Heart right ventricle (tissue), 16 donors: Measurements from ENCODE around the gene SLC12A1. TPM values are rescaled to one million over a fixed set of nuclear protein-coding genes. Genes with fewer than 3 reads are reported as not detected.
A peak's percentile ranks its signal among the peaks of the same experiment; 100 is the strongest.
"Not testable (repeated sequence)": the region's sequence is repeated elsewhere in the genome, so short reads cannot be mapped to it uniquely, and the experiment has no call there.

Source experiments
- ATAC-seq, 8 donors: fragments of 200-7000 bp; cut with Tn5 transposase; one replicate each; pipeline ENCODE4 v1.9.1; 2020; ENCODE audit warnings: mild to moderate bottlenecking in 8 of 8, moderate library complexity in 8 of 8, moderate number of reproducible peaks in 1 of 8
- DNase-seq, 2 donors: peaks; one replicate each; pipeline ENCODE4 v3.0.0-alpha.2; 2020
- H3K27ac ChIP-seq, 10 donors: fragments of 200-600 bp; sonication (generic) in 2 of 10; one replicate each; pipeline versions ENCODE4 v1.5.0 to v1.8.0; 2020 to 2022; ENCODE audit warnings: mild to moderate bottlenecking in 3 of 10
- H3K27me3 ChIP-seq, 7 donors: fragments of 200-600 bp; one replicate each; pipeline ENCODE4 v1.8.0; 2021 to 2022; ENCODE audit warnings: mild to moderate bottlenecking in 2 of 7
- H3K36me3 ChIP-seq, 9 donors: fragments of 200-600 bp; sonication (generic) in 1 of 9; one replicate each; pipeline versions ENCODE4 v1.5.0 to v1.8.0; 2020 to 2022; ENCODE audit warnings: mild to moderate bottlenecking in 2 of 9
- H3K4me1 ChIP-seq, 9 donors: fragments of 200-600 bp; sonication (generic) in 1 of 9; one replicate each; pipeline versions ENCODE4 v1.5.0 to v1.8.0; 2020 to 2022; ENCODE audit warnings: mild to moderate bottlenecking in 4 of 9
- H3K4me3 ChIP-seq, 10 donors: fragments of 200-600 bp; sonication (generic) in 2 of 10; one replicate each; pipeline versions ENCODE4 v1.5.0 to v1.8.0; 2020 to 2022; ENCODE audit warnings: mild to moderate bottlenecking in 7 of 10, moderate library complexity in 2 of 10
- H3K9me3 ChIP-seq, 11 donors: fragments of 200-600 bp in 10 of 11; sonication (generic) in 2 of 11; one replicate each; pipeline versions ENCODE4 v1.5.0 to v1.8.0; 2013 to 2022; ENCODE audit warnings: mild to moderate bottlenecking in 2 of 11, control low read depth in 1 of 11, moderate library complexity in 1 of 11
- WGBS, 2 donors: extraction: QIAGEN DNeasy Blood & Tissue Kit; methylation state at CpG; one replicate each; pipeline ENCODE4 v1.1.7; 2013; ENCODE audit warnings: inconsistent platforms in 1 of 2; 5-methylcytosine and 5-hydroxymethylcytosine counted together
- intact Hi-C, 10 donors: fragments of 100-400 bp; cut with DNase I; formaldehyde crosslinking; loops; one replicate each; pipeline versions ENCODE4 v1.11.1 to v1.14.2; 2022
- polyA plus RNA-seq, 2 donors: library from polyadenylated mRNA; stranded (reverse); fragments of 200-250 nt; gene quantifications; one replicate each; pipeline ENCODE4 v1.2.3, GENCODE V29; 2013
- total RNA-seq, 10 donors: library from RNA; stranded (reverse); fragmentation: NEBNext Ultra II Directional in 3 of 10; extraction: Animal tissue kit (Norgen Biotek cat#: 25700) in 3 of 10; gene quantifications; one replicate each; pipeline versions ENCODE4 v1.2.1 to v1.2.4, GENCODE V29; 2021 to 2023
- TF ChIP-seq, protein P1 (sequence below), 9 donors: fragments of 200-600 bp; sonication (generic) in 2 of 9; IDR thresholded peaks; one replicate each; pipeline versions ENCODE4 v1.5.0 to v1.8.0; 2021 to 2022; ENCODE audit warnings: antibody characterized with exemption in 9 of 9, mild to moderate bottlenecking in 5 of 9, moderate library complexity in 1 of 9
- donor health status: Arrhythmogenic right ventricular cardiomyopathy.
- donor health status: ischemic (EF 13 %, LVEDD 7.1; RV severe dilation, severe dysfunction).
- donor health status: healthy with polysubstance abuse.
- donor health status: DM: no; HTN: yes; CAD: no.
- donor health status: DM: no; HTN: no; CAD: no.
- donor health status: ischemic (EF 25% LVEDD 6.9; RV normal size, moderate dysfunction).
- donor health status: ischemic (EF 25% LVEDD 5.7; RV mildly dilated, moderate dysfunction).
- donor health status: healthy.
- donor health status: DM: yes; HTN: yes; CAD: no.
- donor health status: Ischemic cardiomyopathy.
- donor health status: ischemic (EF 35%, LVEDD 5.7; RV mildly dilated, moderate dysfunction).
- donor health status: nonischemic (EF 11% LVEDD 7.7; RV severe dilation, severe dysfunction).
- donor health status: DM: yes; HTN: yes; CAD: no.
- donor health status: PGD.
- donor health status: ischemic (EF 29% LVEDD 5.4; RV normal size, mild dysfunction).
- donor health status: nonischemic (EF 23%, LVEDD 6.1; RV moderate dilation, normal function).

SLC12A1 gene
- total and polyA plus RNA-seq, 12 donors, result not detected

DNA sequence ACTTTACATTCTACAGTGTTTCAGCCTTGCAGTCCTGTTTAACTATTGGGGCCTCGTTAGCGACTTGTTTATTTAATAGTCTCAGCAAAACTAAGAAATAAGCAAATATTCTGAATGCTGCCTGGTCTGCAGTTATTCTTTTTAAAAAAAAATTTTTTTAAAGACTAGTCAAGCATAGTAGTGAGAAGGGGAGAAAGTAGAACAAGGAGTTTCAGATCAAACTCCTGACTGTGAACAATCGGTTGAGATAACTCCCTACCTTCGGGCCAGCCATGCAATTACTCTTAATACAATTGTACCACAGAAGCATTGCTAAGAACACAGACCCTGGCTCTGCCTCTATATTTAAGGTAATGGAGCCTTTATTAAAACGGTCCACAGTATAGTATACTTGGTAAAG lies 119.3 kb downstream of the SLC12A1 start:
- 89 to 92% methylated on average over 5 of the region's 5 CpGs for WGBS, 2 donors

DNA sequence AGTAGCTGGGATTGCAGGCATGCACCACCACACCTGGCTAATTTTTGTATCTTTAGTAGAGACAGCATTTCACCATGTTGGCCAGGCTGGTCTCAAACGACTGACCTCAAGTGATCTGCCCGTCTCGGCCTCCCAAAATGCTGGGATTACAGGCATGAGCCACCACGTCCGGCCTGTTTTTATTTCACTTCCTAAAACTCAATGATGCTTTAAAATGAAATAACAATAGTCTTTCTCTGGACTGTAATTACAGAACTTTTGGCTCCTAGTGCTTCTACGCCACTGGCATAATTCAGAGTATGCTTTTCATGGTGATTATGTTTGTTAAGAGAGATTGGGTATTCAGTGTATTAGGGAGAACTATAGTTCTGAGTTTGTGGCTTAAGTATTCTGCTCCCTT lies 120.1 kb downstream of the SLC12A1 start:
- H3K9me3 ChIP-seq, H3K27me3 ChIP-seq, intact Hi-C loops, ATAC-seq, DNase-seq, H3K27ac ChIP-seq, H3K36me3 ChIP-seq, H3K4me3 ChIP-seq: not testable (repeated sequence)
- 89 to 97% methylated on average over 6 of the region's 6 CpGs for WGBS, 2 donors
- peaks cover 0 to 11% (median 8%) of the 10 kb centered on the region in 9 donors for H3K4me1 ChIP-seq

More for the DNA sequence above, 119.3 kb downstream of the SLC12A1 start:
- H3K27me3 ChIP-seq, result no peaks in the 10 kb centered on the region
- ATAC-seq, result no peak
- H3K4me1 ChIP-seq, result peaks cover 0 to 9% (median 6%) of the 10 kb centered on the region in 9 donors
- intact Hi-C loops, result no loop called here
- no peak for DNase-seq
- no peak overlapping the region for H3K4me3 ChIP-seq
- H3K27ac ChIP-seq, result no peak overlapping the region
- no peaks in the 10 kb centered on the region for H3K9me3 ChIP-seq
- H3K36me3 ChIP-seq, result no peaks in the 10 kb centered on the region
- TF ChIP-seq, protein P1, sequence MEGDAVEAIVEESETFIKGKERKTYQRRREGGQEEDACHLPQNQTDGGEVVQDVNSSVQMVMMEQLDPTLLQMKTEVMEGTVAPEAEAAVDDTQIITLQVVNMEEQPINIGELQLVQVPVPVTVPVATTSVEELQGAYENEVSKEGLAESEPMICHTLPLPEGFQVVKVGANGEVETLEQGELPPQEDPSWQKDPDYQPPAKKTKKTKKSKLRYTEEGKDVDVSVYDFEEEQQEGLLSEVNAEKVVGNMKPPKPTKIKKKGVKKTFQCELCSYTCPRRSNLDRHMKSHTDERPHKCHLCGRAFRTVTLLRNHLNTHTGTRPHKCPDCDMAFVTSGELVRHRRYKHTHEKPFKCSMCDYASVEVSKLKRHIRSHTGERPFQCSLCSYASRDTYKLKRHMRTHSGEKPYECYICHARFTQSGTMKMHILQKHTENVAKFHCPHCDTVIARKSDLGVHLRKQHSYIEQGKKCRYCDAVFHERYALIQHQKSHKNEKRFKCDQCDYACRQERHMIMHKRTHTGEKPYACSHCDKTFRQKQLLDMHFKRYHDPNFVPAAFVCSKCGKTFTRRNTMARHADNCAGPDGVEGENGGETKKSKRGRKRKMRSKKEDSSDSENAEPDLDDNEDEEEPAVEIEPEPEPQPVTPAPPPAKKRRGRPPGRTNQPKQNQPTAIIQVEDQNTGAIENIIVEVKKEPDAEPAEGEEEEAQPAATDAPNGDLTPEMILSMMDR (IDR thresholded peaks at IDR 0.05), result no peak

DNA sequence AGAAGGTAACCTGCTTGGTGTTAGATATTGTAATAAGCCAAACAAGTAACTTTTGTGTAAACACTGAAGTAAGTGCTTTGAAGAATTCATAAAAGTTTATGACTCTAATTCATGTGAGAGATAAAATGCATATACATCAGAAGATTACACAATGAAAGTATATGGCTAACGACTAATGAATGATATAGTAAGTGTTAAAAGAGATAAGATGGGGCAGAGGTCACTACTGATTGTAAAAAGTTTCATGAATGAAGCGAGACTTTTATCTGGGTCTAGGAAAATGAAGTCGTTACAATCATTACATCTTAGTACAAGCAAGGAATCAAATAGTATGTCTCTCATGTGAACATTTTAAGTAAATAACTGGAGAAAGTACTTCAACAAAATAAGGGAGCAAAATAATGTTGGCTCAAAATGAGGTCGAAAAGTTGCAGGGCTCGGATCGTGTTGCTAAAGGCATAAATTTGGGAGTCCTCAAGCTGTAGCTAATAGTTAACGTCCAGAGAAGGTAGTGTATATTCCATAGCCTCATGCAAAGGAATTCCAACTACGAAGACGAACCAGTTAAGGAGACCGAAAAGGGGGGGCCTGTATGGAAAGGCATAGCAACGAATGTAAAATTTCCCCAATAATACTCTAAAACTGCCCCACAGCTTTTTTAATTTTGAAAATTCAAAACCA lies 124.1 kb downstream of the SLC12A1 start:
- Histone ChIP-seq H3K27me3 (no peaks in the 10 kb centered on the region), H3K9me3 (no peaks in the 10 kb centered on the region), H3K4me3 (peak overlapping the region; percentile 66 to 98 (median 86)), H3K27ac (peak overlapping the region; percentile 95 to 100 (median 98)), H3K36me3 (peaks cover 0 to 24% (median 0%) of the 10 kb centered on the region in 9 donors), H3K4me1 (peaks cover 4 to 27% (median 16%) of the 10 kb centered on the region in 9 donors)
- ATAC-seq (no peak), DNase-seq (no peak)
- intact Hi-C loops, result loop anchor here in 1 of 10 donors (10.0 kb wide), 1 partner anchor 825 kb away; the partner anchor contains the start of gene COPS2
- 14 to 22% methylated on average over 11 of the region's 11 CpGs for WGBS, 2 donors
- TF ChIP-seq, protein P1 (IDR thresholded peaks at IDR 0.05), result no peak

DNA sequence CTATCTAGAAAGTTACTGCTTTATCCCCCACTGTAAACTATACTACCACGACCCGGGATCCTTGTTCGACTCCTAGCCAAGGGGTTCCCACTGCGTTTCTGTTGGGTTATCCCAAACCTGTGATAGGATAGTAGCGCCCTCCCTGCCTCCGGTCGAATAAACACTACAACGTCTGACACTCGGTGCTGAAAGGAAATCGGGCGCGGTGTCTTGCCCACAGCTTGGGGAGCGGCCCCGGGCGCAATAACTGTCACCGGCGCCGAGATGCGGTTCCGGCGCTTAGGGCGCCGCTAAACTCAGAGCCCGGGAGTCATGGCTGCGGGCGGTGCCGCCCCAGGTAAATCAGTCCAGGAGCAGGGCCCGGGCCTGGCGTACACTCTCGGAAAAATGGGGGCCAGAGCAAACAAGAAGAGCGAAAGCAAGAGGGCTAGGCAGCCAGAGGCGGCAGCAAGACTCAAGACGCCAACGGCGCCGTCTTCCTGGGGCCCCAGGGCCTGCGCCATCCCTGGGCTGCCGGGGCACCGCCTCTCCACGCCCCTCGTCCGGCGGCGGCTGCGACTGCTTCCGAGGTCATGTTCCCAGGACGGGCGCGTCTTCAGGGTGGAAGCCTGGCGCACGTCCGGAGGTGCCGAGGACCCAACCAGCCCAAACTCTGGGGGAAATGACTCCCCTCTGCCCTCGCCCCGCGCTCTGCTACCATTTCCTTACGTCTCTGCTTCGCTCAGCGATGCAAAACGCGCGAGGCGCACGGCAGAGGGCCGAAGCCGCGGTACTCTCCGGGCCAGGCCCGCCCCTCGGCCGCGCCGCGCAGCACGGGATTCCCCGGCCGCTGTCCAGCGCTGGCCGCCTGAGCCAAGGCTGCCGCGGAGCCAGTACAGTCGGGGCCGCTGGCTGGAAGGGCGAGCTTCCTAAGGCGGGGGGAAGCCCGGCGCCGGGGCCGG lies 125.0 kb downstream of the SLC12A1 start, which contains the start of gene DUT:
DUT (plus strand) TSS at position 575 of the 941 bp plus-strand sequence; CDS start at position 662, 87 bp downstream.
- Histone ChIP-seq H3K4me3 (peak within 1 kb of the TSS; percentile 66 to 98 (median 86)), H3K4me1 (peaks cover 4 to 32% (median 16%) of the 10 kb centered on the region in 9 donors), H3K36me3 (peaks cover 0 to 33% (median 4%) of the 10 kb centered on the region in 9 donors), H3K27ac (peak within 1 kb of the TSS; percentile 95 to 100 (median 98)), H3K9me3 (no peaks in the 10 kb centered on the region), H3K27me3 (no peaks in the 10 kb centered on the region)
- ATAC-seq, result peak; percentile 96 to 99 (median 97)
- DNase-seq, result peak; percentile 88 to 89
- TF ChIP-seq, protein P1 (IDR thresholded peaks at IDR 0.05), result no peak
- intact Hi-C loops, result loop anchor here in 1 of 10 donors (10.0 kb wide), 1 partner anchor 824 kb away; the partner anchor contains the start of gene COPS2
- WGBS, 2 donors, result 0 to 1% methylated on average over 87 to 89 of the region's 89 CpGs
